Thyroid gland (tissue), 4 donors: ENCODE measurements around the gene OTUD5.

Source experiments
- CTCF ChIP-seq, 6 experiments: fragments of 200-600 bp in 3 of 6; fragments of 450-650 bp in 3 of 6; sonication (generic) in 3 of 6; IDR thresholded peaks; one replicate each; pipeline ENCODE4 v1.5.1; 2016 to 2019; ENCODE audit warnings: antibody characterized with exemption in 6 of 6, mild to moderate bottlenecking in 2 of 6, inconsistent platforms in 1 of 6, moderate library complexity in 1 of 6
- POLR2A ChIP-seq, 2 donors: fragments of 450-650 bp; IDR thresholded peaks; one replicate each; pipeline ENCODE4 v1.6.1; 2017; ENCODE audit warnings: antibody characterized with exemption in 2 of 2, mild to moderate bottlenecking in 2 of 2, moderate library complexity in 1 of 2

GRCh38 chrX:48899078-48899410 is 58.4 kb downstream of the OTUD5 start:
- no peak for TF ChIP-seq POLR2A (IDR thresholded peaks at IDR 0.05)
- TF ChIP-seq CTCF (IDR thresholded peaks at IDR 0.05): no peak
